Measurements from ENCODE around the gene SPRING1.

The SPRING1 gene

DNA sequence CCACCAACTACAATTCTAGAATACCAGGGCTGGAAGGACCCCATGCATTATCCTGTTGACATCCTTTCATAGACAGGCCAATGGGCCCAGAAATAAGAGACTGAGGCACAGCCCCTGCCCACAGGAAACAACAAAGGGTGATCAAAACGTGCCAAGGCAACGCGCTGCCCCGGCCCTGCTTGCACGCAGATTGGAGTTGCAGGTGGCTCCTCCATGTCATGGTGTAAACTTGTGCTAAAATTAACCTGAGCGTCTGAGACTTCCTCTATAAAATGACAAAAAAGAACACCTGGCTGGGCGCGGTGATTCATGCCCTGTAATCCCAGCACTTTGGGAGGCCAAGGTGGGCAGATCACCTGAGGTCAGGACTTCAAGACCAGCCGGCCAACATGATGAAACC, 30.1 kb downstream of the SPRING1 start:
- DNase-seq, result no peak

DNA sequence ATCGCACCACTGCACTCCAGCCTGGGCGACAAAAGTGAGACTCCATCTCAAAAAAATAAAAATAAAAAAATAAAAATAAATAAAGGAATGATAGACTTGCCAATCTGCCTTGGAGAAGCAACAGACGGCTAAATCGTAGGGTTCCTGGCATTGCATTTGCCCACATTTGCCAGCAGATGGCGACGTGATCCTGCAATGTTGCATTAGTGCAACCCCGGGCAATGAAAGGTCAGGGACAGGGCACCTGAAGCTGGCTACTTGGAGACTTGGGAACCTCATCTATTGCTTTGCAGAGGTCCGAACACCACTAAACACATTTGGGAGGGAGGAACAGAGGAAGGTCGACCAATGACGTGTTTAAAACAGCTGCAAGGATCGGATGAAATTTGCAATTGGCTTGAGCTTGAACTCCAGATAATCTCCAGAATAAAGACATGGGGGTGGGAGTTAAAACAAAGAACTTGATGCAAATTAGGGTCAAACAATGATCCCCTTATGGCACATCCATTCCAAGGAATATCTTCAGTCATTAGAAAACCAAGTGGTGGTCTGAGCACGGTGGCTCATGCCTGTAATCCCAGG, 34.6 kb downstream of the SPRING1 start:
- DNase-seq, result peak; percentile 69

DNA sequence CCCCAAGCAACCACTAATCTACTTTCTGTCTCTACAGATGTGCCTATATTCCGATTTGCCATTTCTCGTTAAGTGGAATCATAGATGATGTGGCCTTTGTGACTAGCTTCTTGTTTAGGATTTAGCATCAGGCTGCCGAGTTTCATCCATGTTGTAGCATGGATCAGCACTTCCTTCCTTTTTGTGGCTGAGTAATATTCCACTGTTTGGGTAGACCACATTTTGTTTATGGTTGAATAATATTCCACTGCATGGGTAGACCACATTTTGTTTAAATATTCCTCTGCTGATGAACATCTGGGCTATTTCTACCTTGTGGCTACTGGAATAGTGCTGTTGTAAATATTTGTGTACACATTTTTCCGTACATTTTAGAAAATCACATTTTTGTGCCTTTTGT, 36.4 kb downstream of the SPRING1 start:
- no peak for DNase-seq

DNA sequence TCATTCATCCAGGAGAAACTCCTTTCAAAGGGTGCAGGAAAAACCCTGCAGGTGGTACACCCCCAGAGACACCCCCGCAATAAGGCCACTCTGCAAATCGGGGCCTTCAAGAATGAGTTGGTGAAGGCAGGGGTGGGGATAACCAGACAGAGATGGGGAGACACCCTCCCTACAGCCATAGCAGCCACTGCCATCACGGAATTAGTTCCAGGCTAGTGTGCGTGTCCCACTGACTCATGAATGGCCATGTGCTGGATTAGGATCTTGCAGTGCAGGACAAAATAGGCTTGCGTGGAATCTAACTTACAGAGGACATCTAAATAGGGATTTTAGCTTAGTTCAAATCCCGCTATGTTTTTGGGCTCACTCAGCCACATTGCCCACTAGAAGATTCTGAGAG, 37.8 kb downstream of the SPRING1 start:
- no peak for DNase-seq

DNA sequence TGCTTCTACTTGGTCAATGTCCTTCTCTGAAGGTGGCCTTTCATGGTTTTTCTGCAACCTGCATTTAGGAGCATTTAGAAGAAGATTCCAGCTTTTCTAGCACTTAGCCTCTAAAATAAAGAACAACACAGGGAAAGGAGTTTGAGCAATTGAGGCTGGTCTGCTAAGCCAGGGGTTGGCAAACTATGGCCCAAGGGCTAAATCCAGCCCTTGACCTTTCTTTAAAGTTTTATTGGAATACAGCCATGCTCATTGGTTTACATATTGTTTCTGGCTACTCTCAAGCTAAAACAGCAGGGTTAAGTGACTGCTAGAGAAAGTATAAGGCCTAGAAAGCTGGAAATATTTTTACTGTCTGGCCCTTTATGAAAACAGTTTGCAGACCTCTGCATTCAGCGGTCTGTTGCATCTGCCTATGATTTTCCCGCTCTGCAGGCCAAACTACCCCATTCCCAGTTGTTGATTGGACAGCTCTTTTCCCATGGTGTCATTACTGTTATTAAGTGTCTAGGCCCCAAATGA, 39.3 kb downstream of the SPRING1 start:
- DNase-seq, result no peak

DNA sequence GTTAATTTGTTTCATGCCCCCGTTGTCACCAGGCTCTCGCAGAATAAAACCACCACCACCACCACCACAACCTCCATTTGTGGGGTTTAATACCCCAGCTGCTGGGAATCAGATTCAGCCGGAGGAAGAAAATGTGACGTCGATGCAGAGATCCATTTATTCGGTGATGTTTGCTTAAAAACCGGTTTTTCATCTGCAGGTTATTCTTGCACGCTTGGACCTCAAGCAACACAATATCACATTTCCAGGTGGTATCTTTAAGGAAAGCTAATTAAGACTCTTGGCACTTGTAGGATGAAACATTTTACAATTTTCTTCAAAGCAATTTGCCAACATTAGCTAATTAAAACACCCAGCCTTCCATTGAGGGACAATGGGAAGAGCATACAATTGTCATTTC, 39.8 kb downstream of the SPRING1 start:
- DNase-seq, result no peak

DNA sequence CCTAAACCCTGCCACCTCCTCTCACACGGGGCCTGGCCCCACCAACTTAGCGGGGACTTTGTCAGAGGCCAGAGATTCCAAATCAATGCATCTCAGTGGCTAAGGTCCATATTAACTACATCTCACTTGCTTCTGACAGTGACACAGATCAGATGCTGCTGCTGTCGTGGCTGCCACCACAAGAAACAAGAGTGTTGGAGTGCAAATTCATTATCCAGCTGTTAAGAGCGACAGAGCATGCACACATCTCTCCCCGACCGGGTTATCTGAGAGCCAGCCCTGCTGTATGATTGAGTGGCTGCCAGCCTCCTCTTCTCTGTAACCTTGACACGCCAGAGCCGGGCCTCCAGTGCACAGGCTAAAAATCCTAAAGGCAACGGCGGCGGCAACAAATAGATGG, 40.2 kb downstream of the SPRING1 start:
- no peak for DNase-seq

DNA sequence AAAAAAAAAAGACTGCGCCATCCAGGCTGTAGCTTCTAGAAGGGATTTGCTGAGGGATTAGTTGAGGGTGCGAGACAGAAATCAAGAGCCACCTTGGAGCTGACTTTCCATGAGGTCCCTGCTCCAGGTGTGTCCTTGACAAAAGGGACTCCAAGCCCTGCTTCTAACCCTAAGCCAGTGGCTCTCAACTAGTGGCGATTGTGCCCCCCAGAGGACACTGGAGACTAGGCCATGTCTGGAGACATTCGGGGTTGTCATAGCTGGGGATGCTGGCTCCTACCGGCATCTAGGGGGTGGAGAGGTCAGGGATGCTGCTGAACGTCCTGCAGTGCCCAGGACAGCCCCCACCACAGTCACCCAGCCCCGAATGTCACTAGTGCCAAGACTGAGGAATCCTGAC, 40.6 kb downstream of the SPRING1 start:
- no peak for DNase-seq

DNA sequence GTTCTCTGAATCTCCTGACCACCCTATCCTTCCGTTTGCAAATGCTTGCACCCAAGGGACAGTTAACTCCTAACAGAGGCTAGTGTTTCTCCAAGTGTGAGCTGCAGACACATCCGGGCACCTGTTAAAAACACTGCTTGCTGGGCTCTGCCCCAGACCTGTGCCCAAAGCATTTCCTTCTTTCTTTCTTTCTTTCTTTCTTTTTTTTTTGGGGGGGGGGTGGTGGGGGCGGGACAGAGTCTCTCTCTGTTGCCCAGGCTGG, 42.5 kb downstream of the SPRING1 start:
- DNase-seq, result no peak

DNA sequence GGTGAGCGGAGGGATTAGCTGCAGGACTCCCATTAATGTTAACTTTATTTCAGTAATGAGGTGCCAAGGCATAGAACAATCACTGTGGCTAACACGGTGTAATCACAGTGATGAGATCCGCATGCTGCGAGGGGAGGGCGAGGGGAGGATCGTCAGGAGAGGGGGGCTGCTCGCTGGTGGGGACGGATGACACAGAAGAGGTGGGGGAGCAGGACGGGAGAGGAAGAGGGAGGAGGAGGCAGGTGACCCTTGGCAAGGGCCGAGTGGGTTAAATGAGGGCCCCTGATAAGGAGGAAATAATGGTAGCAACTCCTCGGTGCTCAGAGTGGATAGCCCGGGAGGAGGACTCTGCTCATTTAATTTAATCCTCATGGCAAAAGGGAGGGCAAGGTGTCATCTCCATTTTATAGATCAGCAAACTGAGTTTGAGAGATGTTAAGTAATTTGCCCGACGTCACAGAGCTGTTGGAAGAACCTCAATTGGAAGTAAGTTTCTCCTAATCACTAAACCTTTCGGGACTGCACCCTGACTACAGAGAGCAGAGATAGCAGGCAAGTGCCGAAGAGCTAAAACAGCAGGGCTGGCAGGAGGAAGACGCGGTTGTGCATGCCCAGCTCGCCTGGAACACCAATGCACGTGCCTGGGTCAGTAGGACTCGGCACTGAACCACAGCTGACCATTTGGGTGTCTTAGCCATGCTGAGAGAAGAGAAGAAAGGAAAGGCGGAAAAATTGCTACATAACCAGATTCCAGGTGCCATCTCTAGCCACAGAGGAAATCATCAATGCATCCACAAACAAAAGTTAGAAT, 43.0 kb downstream of the SPRING1 start:
- DNase-seq, result no peak

DNA sequence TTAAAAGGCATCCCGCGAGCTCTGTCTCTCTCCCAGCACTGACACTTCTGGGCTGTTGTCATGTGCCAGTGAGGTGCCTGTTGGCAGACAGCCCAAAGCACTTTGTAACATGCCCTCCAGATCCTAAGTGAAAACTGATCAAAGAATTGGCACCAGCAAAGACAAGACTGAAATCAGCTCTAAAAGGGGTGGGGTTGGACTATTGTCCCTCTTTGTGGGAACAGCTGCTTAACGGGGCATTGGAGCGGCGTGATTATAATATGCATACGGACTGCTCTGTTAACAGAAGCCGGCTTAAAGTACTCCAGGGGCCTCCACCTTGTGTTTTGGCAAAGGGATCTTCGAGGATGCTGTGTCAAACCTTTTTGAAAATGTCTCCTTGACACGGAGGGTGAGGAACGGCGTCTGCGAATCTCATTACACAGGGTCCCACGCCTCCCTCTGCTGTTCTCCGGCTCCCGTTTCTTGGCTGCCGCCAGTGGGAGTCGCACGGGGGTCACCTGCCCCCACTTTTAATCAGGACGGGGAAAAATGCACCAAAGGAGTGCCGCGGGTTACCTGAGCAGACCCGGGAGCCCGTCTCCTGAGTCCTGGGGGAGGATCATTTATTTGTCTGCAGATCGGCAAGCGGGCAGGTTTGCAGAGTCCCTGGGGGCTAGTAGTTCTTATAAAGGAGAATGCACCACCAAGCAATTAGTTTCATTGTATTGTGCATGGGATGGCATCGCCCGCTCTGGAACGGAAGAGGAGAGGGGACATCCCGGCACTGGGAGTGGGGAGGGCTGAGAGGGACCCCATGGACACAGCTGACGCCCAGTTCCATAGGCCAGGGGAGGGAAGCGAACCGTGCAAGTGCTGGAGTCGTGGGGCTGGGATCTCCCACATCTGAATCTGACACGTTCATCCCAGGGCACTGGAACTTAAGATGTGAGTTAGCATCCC, 44.3 kb downstream of the SPRING1 start:
- DNase-seq, result no peak

DNA sequence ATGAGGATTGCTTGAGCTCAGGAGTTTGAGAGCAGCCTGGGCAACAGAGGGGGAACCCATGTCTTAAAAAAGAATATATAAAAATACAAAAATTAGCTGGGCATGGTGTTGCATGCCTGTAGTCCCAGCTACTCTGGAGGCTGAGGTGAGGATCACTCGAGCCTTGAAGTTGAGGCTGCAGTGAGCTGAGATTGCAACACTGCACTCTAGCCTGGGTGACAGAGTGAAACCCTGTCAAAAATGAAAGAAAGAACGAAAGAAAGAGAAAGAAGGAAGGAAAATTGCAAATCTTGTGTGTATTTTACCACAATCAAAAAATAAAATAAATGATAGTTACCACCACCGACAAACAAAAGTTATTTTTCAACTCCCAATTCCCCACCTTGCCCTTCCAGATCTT, 45.3 kb downstream of the SPRING1 start:
- DNase-seq, result no peak

DNA sequence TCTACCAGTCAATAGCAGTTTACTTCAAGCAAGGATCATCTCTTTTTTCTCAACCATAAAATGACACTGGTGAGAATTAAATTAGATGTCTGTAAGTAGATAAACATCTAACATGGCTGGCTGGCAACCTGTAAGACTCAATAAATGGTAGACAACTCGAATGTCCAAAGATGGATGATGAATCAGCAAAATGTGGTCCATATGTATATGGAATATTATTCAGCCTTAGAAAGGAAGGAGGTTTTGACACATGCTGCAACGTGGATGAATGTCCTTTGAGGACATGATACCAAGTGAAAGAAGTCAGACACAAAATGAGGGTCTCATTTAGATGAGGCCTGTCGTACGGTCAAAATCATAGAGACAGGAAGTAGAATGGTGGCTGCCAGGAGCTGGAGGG, 46.2 kb downstream of the SPRING1 start:
- DNase-seq, result no peak

DNA sequence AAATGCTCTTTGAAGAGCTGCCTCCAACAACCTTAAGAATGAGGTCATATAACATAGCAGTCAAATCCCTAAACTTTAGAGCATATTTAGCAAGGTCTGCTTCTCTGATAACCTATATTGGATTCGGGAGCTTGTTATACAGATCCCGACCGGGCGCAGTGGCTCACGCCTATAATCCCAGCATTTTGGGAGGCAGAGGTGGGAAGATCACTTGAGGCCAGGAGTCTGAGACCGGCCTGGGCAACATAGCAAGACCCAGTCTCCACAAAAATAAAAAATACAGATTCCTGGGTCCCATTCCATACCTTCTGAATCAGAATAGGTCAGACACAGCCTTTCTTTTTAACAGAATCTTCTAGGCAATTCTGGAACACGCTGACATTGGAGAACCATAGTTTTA, 46.7 kb downstream of the SPRING1 start:
- no peak for DNase-seq

DNA sequence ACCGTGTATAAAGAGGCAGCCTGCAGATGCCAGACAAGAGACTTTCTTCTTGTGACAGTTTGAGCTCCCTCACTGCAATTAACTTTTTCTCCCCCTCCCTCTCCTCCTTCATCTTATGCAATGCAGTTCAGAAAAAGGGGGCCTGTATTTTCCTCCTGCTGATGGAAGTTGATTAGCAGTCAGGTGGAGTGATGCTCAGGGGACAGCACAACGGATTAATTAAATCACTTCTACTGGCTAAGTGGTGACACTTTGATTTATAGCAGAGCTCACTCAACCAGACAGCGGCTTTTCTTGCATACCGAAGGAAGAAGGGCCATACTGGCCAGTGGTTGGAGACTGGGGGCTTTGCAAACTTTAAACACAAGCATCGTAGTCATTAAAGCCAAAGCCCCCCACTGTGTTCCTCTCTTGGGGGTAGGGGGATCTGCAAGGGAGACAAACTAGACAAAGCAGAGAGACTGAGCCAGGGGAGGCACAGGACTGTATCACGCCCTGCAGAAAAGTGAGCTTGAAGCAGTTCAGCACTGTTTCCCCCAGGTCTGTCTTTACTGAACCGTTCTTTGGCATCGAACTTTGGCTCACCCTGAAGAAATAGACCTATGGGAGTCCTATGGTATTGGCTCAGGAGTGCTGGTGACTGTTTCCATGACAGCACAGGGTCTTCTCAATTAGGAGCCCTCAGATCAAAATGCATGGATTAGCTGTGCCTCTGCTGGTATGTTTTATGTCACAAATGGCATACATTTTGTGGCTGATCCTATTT, 47.7 kb downstream of the SPRING1 start:
- DNase-seq, result no peak

DNA sequence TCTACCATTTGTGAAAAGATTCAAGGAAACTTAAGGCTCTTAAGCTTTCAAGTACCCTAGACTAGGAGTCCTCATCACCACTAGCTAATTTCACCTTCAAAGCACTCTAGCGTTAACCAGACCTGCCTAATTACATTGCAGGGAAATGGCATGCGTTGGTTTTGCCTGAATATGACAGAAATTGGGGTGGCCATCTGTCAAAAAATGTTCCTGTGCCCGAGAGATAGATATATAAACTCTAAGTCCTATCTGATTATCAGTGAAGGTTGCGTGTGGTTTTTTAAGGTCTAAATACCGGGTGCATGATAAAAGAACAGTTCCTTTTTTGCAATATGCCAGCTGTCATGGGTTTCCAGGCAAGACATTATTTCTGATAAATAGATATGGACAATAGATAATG, 48.3 kb downstream of the SPRING1 start:
- no peak for DNase-seq
